Glutamatergic neuron (in vitro differentiated cells): ENCODE data around the gene TNNI2. TPM values are rescaled to one million over a fixed set of nuclear protein-coding genes. Genes with fewer than 3 reads are reported as not detected.
A peak's percentile ranks its signal among the peaks of the same experiment; 100 is the strongest.

Source experiments
- DNase-seq: peaks from one replicate; pipeline ENCODE4 v3.0.0; 2022
- H3K27ac Mint-ChIP-seq: one replicate; pipeline ENCODE4 v1.8.0; 2020; ENCODE audit warnings: mild to moderate bottlenecking, mixed read lengths, inconsistent platforms; ENCODE audit not compliant: unreplicated experiment
- H3K27me3 Mint-ChIP-seq: one replicate; pipeline ENCODE4 v1.8.0; 2020; ENCODE audit warnings: mild to moderate bottlenecking, moderate library complexity, mixed read lengths, inconsistent platforms; ENCODE audit not compliant: unreplicated experiment
- H3K36me3 Mint-ChIP-seq: one replicate; pipeline ENCODE4 v1.8.0; 2020; ENCODE audit warnings: mild to moderate bottlenecking, mixed read lengths, inconsistent platforms; ENCODE audit not compliant: unreplicated experiment
- H3K4me1 Mint-ChIP-seq: one replicate; pipeline ENCODE4 v1.8.0; 2020; ENCODE audit warnings: mild to moderate bottlenecking, low read depth, mixed read lengths, inconsistent platforms; ENCODE audit not compliant: unreplicated experiment
- H3K4me3 Mint-ChIP-seq: one replicate; pipeline ENCODE4 v1.8.0; 2020; ENCODE audit warnings: mild to moderate bottlenecking, mixed read lengths, inconsistent platforms; ENCODE audit not compliant: unreplicated experiment
- H3K9me3 Mint-ChIP-seq: one replicate; pipeline ENCODE4 v1.8.0; 2020; ENCODE audit warnings: mild to moderate bottlenecking, moderate library complexity, mixed read lengths, inconsistent platforms; ENCODE audit not compliant: unreplicated experiment
- CTCF ChIP-seq: fragments of 200-600 bp; sonication (generic); IDR thresholded peaks from one replicate; pipeline ENCODE4 v1.5.0; 2021; ENCODE audit not compliant: partially characterized antibody, unreplicated experiment
- total RNA-seq: library from RNA; stranded (reverse); fragmentation: NEBNext Ultra II Directional; extraction: Animal tissue kit (Norgen Biotek cat#: 25700); gene quantifications from one replicate; pipeline ENCODE4 v1.2.1, GENCODE V29; 2021; ENCODE audit not compliant: unreplicated experiment

Gene TNNI2
- total RNA-seq, 1 donor from 2014 or later: not detected

- H3K9me3 Mint-ChIP-seq: no peaks in the 10 kb centered on the region
- peak; percentile 32 for DNase-seq
- H3K4me3 Mint-ChIP-seq: no peak overlapping the region
- H3K36me3 Mint-ChIP-seq: no peaks in the 10 kb centered on the region
- H3K27ac Mint-ChIP-seq: no peak overlapping the region
- no peak for TF ChIP-seq CTCF
- no peaks in the 10 kb centered on the region for H3K4me1 Mint-ChIP-seq
- peaks cover 11% of the 10 kb centered on the region for H3K27me3 Mint-ChIP-seq
Observed at GRCh38 chr11:1830322-1831223, 8.2 kb upstream of the TNNI2 start.

GRCh38 chr11:1831338-1832210 is 7.2 kb upstream of the TNNI2 start:
- TF ChIP-seq CTCF: no peak
- Mint-ChIP-seq H3K27me3 (peaks cover 11% of the 10 kb centered on the region), H3K9me3 (no peaks in the 10 kb centered on the region), H3K27ac (no peak overlapping the region), H3K36me3 (no peaks in the 10 kb centered on the region), H3K4me1 (no peaks in the 10 kb centered on the region), H3K4me3 (no peak overlapping the region)
- no peak for DNase-seq

GRCh38 chr11:1832211-1832919 is 6.4 kb upstream of the TNNI2 start:
- H3K4me3 Mint-ChIP-seq: no peak overlapping the region
- H3K4me1 Mint-ChIP-seq: no peaks in the 10 kb centered on the region
- no peaks in the 10 kb centered on the region for H3K36me3 Mint-ChIP-seq
- H3K27me3 Mint-ChIP-seq: peaks cover 10% of the 10 kb centered on the region
- peak; percentile 97 for TF ChIP-seq CTCF
- H3K27ac Mint-ChIP-seq: no peak overlapping the region
- H3K9me3 Mint-ChIP-seq: no peaks in the 10 kb centered on the region
- peak; percentile 53 for DNase-seq

- Mint-ChIP-seq H3K27ac (no peak overlapping the region), H3K4me3 (no peak overlapping the region), H3K27me3 (peaks cover 7% of the 10 kb centered on the region), H3K36me3 (no peaks in the 10 kb centered on the region), H3K4me1 (no peaks in the 10 kb centered on the region), H3K9me3 (no peaks in the 10 kb centered on the region)
- no peak for DNase-seq
- no peak for TF ChIP-seq CTCF
Observed at GRCh38 chr11:1832920-1833295, 5.9 kb upstream of the TNNI2 start.
